GM12892 (cell line): Measurements from ENCODE around the gene PCDH15.

Source experiments
- DNase-seq: peaks from one replicate; pipeline ENCODE4 v3.0.0; 2011; ENCODE audit not compliant: insufficient read length
- FAIRE-seq: peaks from 2 replicates; lab custom pipeline; 2011; peaks lifted over from hg19 to GRCh38; lab: Jason Lieb, UNC
- POLR2A ChIP-seq: IDR thresholded peaks from 2 replicates; pipeline ENCODE4 v1.6.1; 2011; ENCODE audit warnings: low read depth, low read length, control low read depth
- POLR2AphosphoS5 ChIP-seq: IDR thresholded peaks from 2 replicates; pipeline ENCODE4 v1.6.1; 2011; ENCODE audit warnings: low read depth, low read length, control low read depth
- TAF1 ChIP-seq: IDR thresholded peaks from 2 replicates; pipeline ENCODE4 v1.6.1; 2011; ENCODE audit warnings: low read depth, mild to moderate bottlenecking, control low read depth, low read length, borderline replicate concordance

Gene PCDH15

GRCh38 chr10:54282012-54282411, 519.0 kb downstream of the PCDH15 start:
- DNase-seq (no peak), FAIRE-seq (no peak)
- no peak for TF ChIP-seq POLR2AphosphoS5
- no peak for TF ChIP-seq POLR2A
- TF ChIP-seq TAF1, result no peak

- FAIRE-seq, result no peak
- DNase-seq, result no peak
- no peak for TF ChIP-seq POLR2A
- TF ChIP-seq TAF1, result no peak
- TF ChIP-seq POLR2AphosphoS5, result no peak
These were observed 534.6 kb downstream of the PCDH15 start for GRCh38 chr10:54266395-54266794.

GRCh38 chr10:54262726-54263125, 538.3 kb downstream of the PCDH15 start:
- FAIRE-seq (no peak), DNase-seq (no peak)
- TF ChIP-seq POLR2AphosphoS5 (no peak), TAF1 (no peak), POLR2A (no peak)

- FAIRE-seq (no peak), DNase-seq (no peak)
- TF ChIP-seq POLR2AphosphoS5, result no peak
- no peak for TF ChIP-seq POLR2A
- no peak for TF ChIP-seq TAF1
These were observed 541.9 kb downstream of the PCDH15 start for GRCh38 chr10:54259104-54259503.

GRCh38 chr10:54234832-54235231, 566.2 kb downstream of the PCDH15 start:
- no peak for DNase-seq
- TF ChIP-seq POLR2A, result no peak
- no peak for TF ChIP-seq POLR2AphosphoS5
- TF ChIP-seq TAF1, result no peak
- FAIRE-seq, result no peak

GRCh38 chr10:54203401-54203800, 597.6 kb downstream of the PCDH15 start:
- FAIRE-seq, result no peak

GRCh38 chr10:54198051-54198450, 603.0 kb downstream of the PCDH15 start:
- FAIRE-seq (no peak), DNase-seq (no peak)
- TF ChIP-seq POLR2AphosphoS5 (no peak), POLR2A (no peak), TAF1 (no peak)

More at GRCh38 chr10:54203401-54203800, 597.6 kb downstream of the PCDH15 start:
- TF ChIP-seq POLR2A, result no peak
- no peak for TF ChIP-seq TAF1
- no peak for TF ChIP-seq POLR2AphosphoS5
- DNase-seq, result no peak

- DNase-seq (no peak), FAIRE-seq (no peak)
- no peak for TF ChIP-seq TAF1
- no peak for TF ChIP-seq POLR2AphosphoS5
- TF ChIP-seq POLR2A, result no peak
These were observed 606.2 kb downstream of the PCDH15 start for GRCh38 chr10:54194806-54195205.

GRCh38 chr10:54159924-54160323, 641.1 kb downstream of the PCDH15 start:
- TF ChIP-seq POLR2AphosphoS5 (no peak), POLR2A (no peak), TAF1 (no peak)
- DNase-seq, result no peak
- FAIRE-seq, result no peak

- FAIRE-seq (no peak), DNase-seq (no peak)
- TF ChIP-seq POLR2A (no peak), TAF1 (no peak), POLR2AphosphoS5 (no peak)
These were observed 652.5 kb downstream of the PCDH15 start for GRCh38 chr10:54148508-54148907.

GRCh38 chr10:54139819-54140428, 661.1 kb downstream of the PCDH15 start:
- FAIRE-seq (no peak), DNase-seq (no peak)
- no peak for TF ChIP-seq TAF1
- TF ChIP-seq POLR2AphosphoS5, result no peak
- no peak for TF ChIP-seq POLR2A

GRCh38 chr10:54137396-54137795, 663.6 kb downstream of the PCDH15 start:
- no peak for FAIRE-seq

GRCh38 chr10:54133203-54133602, 667.8 kb downstream of the PCDH15 start:
- TF ChIP-seq POLR2AphosphoS5, result no peak
- TF ChIP-seq TAF1, result no peak
- TF ChIP-seq POLR2A, result no peak
- FAIRE-seq (no peak), DNase-seq (no peak)

More at GRCh38 chr10:54137396-54137795, 663.6 kb downstream of the PCDH15 start:
- no peak for DNase-seq
- TF ChIP-seq POLR2AphosphoS5 (no peak), POLR2A (no peak), TAF1 (no peak)
